ENCODE data around the gene MMP17.

The MMP17 gene

GRCh38 chr12:131842169-131842568 lies 14.0 kb downstream of the MMP17 start:
- peaks cover 0 to 20% of the 10 kb centered on the region in 2 donors for H3K27me3 ChIP-seq
- H3K36me3 ChIP-seq, result peaks cover 0 to 4% (median 3%) of the 10 kb centered on the region in 3 donors
- no peak overlapping the region for H3K4me3 ChIP-seq
- intact Hi-C loops (cut with DNase I; ENCODE audit: low total_unique reads), result no loop called here
- no peaks in the 10 kb centered on the region for H3K9me3 ChIP-seq
- DNase-seq, result no peak
- no peak for TF ChIP-seq CTCF (IDR thresholded peaks at IDR 0.05)
- no peak overlapping the region for H3K27ac ChIP-seq
- H3K4me1 ChIP-seq, result no peaks in the 10 kb centered on the region

DNA sequence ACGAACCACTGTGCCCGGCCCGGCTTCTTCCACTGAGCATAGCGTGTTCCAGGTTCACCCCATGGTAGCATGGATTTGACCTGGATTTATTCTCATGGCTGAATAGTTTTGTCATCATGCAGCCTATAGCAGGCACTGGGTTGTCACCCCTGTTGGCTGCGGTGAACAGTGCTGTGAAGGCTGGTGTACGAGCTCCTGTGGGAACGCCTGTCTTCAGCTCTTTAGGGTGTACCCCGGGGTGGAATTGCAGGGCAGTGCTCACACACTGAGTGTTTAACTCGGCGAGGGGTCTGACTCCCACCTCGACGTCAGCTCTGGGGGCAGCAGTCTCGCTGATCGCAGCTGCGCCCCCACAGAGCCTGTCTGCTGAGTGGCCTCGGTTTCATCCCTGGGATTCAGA lies 15.3 kb downstream of the MMP17 start:
- TF ChIP-seq CTCF (IDR thresholded peaks at IDR 0.05), result no peak
- peaks cover 0 to 4% (median 3%) of the 10 kb centered on the region in 3 donors for H3K36me3 ChIP-seq
- no peak overlapping the region for H3K27ac ChIP-seq
- no peaks in the 10 kb centered on the region for H3K9me3 ChIP-seq
- no peak overlapping the region for H3K4me3 ChIP-seq
- DNase-seq, result no peak
- intact Hi-C loops (cut with DNase I; ENCODE audit: low total_unique reads), result no loop called here
- no peaks in the 10 kb centered on the region for H3K4me1 ChIP-seq
- H3K27me3 ChIP-seq, result peaks cover 0 to 7% of the 10 kb centered on the region in 2 donors

- TF ChIP-seq CTCF (IDR thresholded peaks at IDR 0.05), result no peak
- Histone ChIP-seq H3K4me1 (no peaks in the 10 kb centered on the region), H3K9me3 (no peaks in the 10 kb centered on the region), H3K27me3 (peaks cover 0 to under 1% of the 10 kb centered on the region in 2 donors), H3K27ac (no peak overlapping the region), H3K4me3 (no peak overlapping the region), H3K36me3 (peaks cover 0 to 4% (median 3%) of the 10 kb centered on the region in 3 donors)
- DNase-seq, result no peak
- intact Hi-C loops (cut with DNase I; ENCODE audit: low total_unique reads), result no loop called here
These were observed 15.9 kb downstream of the MMP17 start for GRCh38 chr12:131844140-131844539.

DNA sequence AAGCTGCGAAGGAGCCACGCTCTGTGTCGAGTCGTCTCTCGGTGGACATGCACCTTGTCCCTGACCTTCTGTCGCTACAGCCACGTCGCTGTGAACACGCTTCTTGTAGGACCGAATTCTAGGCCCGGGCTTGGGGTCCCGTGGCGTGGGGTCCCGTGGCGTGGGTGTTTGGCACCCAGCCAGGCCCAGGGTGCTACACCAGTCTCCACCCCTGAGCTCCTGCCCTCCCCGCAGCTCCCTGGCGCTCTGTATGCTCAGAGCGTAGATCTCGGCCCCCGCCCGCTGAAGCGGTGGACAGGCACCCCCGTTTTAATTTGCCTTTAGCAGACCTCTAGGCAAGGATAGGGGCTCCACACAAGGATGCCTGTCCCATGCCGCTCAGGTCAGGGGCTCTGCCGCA lies 16.5 kb downstream of the MMP17 start:
- Histone ChIP-seq H3K4me1 (no peaks in the 10 kb centered on the region), H3K36me3 (peaks cover 0 to 4% (median 3%) of the 10 kb centered on the region in 3 donors), H3K9me3 (no peaks in the 10 kb centered on the region), H3K27me3 (peaks cover 0 to 2% of the 10 kb centered on the region in 2 donors), H3K4me3 (no peak overlapping the region), H3K27ac (no peak overlapping the region)
- no peak for DNase-seq
- intact Hi-C loops (cut with DNase I; ENCODE audit: low total_unique reads), result no loop called here
- TF ChIP-seq CTCF (IDR thresholded peaks at IDR 0.05), result no peak

GRCh38 chr12:131845121-131845520 lies 16.9 kb downstream of the MMP17 start:
- intact Hi-C loops (cut with DNase I; ENCODE audit: low total_unique reads), result no loop called here

More at GRCh38 chr12:131845121-131845520, 16.9 kb downstream of the MMP17 start:
- Histone ChIP-seq H3K4me3 (no peak overlapping the region), H3K4me1 (no peaks in the 10 kb centered on the region), H3K27ac (no peak overlapping the region), H3K36me3 (peaks cover 0 to 4% (median 3%) of the 10 kb centered on the region in 3 donors), H3K27me3 (peaks cover 0 to 6% of the 10 kb centered on the region in 2 donors), H3K9me3 (no peaks in the 10 kb centered on the region)
- DNase-seq, result no peak
- no peak for TF ChIP-seq CTCF (IDR thresholded peaks at IDR 0.05)
